GM12878 (cell line): Measurements from ENCODE around the gene ANKS1A. TPM values are rescaled to one million over a fixed set of nuclear protein-coding genes. Genes with fewer than 3 reads are reported as not detected.

ENCODE experiments used
- ATAC-seq: fragments of 200-7000 bp; cut with Tn5 transposase; 3 replicates; pipeline ENCODE4 v1.9.1; 2020; ENCODE audit warnings: mild to moderate bottlenecking, moderate library complexity
- BruUV-seq: library from RNA; stranded (reverse); fragments of 400-500 nt; replicated peaks from 2 replicates; lab custom pipeline; 2021; lab: Mats Ljungman, UMichigan
- CTCF ChIA-PET: fragments of 300-600 bp; sonication (Branson Sonifier 250); formaldehyde crosslinking; extraction: SDS; loops from one replicate; lab custom pipeline; 2021; ENCODE audit warnings: inconsistent platforms; lab: Yijun Ruan, JAX
- POLR2A ChIA-PET: fragments of 350-600 bp; formaldehyde crosslinking; extraction: SDS; loops from one replicate; lab custom pipeline; 2021; ENCODE audit warnings: inconsistent platforms; lab: Charles Lee
- RAD21 ChIA-PET: fragments of 300-600 bp; sonication (Branson Sonifier 250); formaldehyde crosslinking; loops from one replicate; lab custom pipeline; 2023; ENCODE audit warnings: antibody characterized with exemption; ENCODE audit not compliant: unreplicated experiment; lab: Charles Lee
- SMC1A ChIA-PET: fragments of 300-600 bp; sonication (Branson Sonifier 250); formaldehyde crosslinking; loops from one replicate; lab custom pipeline; 2023; ENCODE audit not compliant: unreplicated experiment, uncharacterized antibody; lab: Charles Lee
- DNase-seq: peaks from one replicate; pipeline ENCODE4 v3.0.0-alpha.2; 2011; ENCODE audit warnings: low read depth, low spot score
- FAIRE-seq: peaks from 3 replicates; lab custom pipeline; 2011; peaks lifted over from hg19 to GRCh38; lab: Jason Lieb, UNC
- H2AFZ ChIP-seq: 2 replicates; pipeline ENCODE4 v1.6.0; 2011; ENCODE audit warnings: low read depth, low read length, control low read depth; ENCODE audit not compliant: control insufficient read depth
- H3K27ac ChIP-seq: 2 replicates; pipeline ENCODE4 v1.5.1; 2011; ENCODE audit warnings: control low read depth; ENCODE audit not compliant: control insufficient read depth, insufficient read depth
- H3K27me3 ChIP-seq, 2 experiments: replicated peaks in 1 of 2; 2 replicates each; pipeline versions ENCODE4 v1.6.0 to v1.6.1; 2011; ENCODE audit warnings: low read length in 1 of 2; ENCODE audit not compliant: control insufficient read depth in 2 of 2, insufficient read depth in 2 of 2
- H3K36me3 ChIP-seq, 2 experiments: 2 replicates each; pipeline ENCODE4 v1.5.1; 2011; ENCODE audit warnings: low read length in 1 of 2; ENCODE audit not compliant: control insufficient read depth in 2 of 2, insufficient read depth in 2 of 2
- H3K4me1 ChIP-seq: 2 replicates; pipeline ENCODE4 v1.6.1; 2011; ENCODE audit warnings: mild to moderate bottlenecking, low read length, moderate library complexity, mixed read lengths; ENCODE audit not compliant: control insufficient read depth, insufficient read depth
- H3K4me2 ChIP-seq: 2 replicates; pipeline ENCODE4 v1.6.0; 2011; ENCODE audit warnings: control low read depth; ENCODE audit not compliant: control insufficient read depth, insufficient read depth
- H3K4me3 ChIP-seq: fragments of 200-600 bp; sonication (generic); 2 replicates; pipeline ENCODE4 v1.5.1; 2016
- H3K79me2 ChIP-seq: 2 replicates; pipeline ENCODE4 v1.6.0; 2011; ENCODE audit warnings: low read length; ENCODE audit not compliant: control insufficient read depth, insufficient read depth
- H3K9ac ChIP-seq: 2 replicates; pipeline ENCODE4 v1.8.0; 2011; ENCODE audit warnings: low read length, control low read depth, mixed read lengths; ENCODE audit not compliant: control insufficient read depth, insufficient read depth
- H3K9me3 ChIP-seq: replicated peaks from 3 replicates; pipeline ENCODE4 v1.5.1; 2011; ENCODE audit warnings: mild to moderate bottlenecking, low read length; ENCODE audit not compliant: control insufficient read depth, insufficient read depth
- H4K20me1 ChIP-seq: 2 replicates; pipeline ENCODE4 v1.6.0; 2011; ENCODE audit not compliant: control insufficient read depth, insufficient read depth
- CEBPB ChIP-seq, 2 experiments: fragments of 150-350 bp in 1 of 2; IDR thresholded peaks; 2 replicates each; pipeline ENCODE4 v1.6.1; 2012 to 2014; ENCODE audit warnings: low read depth in 2 of 2, low read length in 2 of 2, borderline replicate concordance in 1 of 2, inconsistent platforms in 1 of 2
- FOXM1 ChIP-seq: IDR thresholded peaks from 2 replicates; pipeline ENCODE4 v1.6.1; 2012; ENCODE audit warnings: low read depth, mild to moderate bottlenecking, inconsistent platforms, low read length, moderate library complexity
- NR2F1 ChIP-seq: fragments of 450-650 bp; conservative IDR thresholded peaks from 2 replicates; pipeline ENCODE4 v1.6.1; 2017; ENCODE audit warnings: mild to moderate bottlenecking
- RUNX3 ChIP-seq: IDR thresholded peaks from 2 replicates; pipeline ENCODE4 v1.6.1; 2012; ENCODE audit warnings: low read length, inconsistent platforms
- TCF7 ChIP-seq: IDR thresholded peaks from 2 replicates; pipeline ENCODE4 v1.6.1; 2014; ENCODE audit warnings: antibody characterized with exemption, borderline replicate concordance
- WGBS: methylation state at CpG from one replicate; pipeline ENCODE4 v1.1.6; 2016; ENCODE audit warnings: low lambda C conversion rate; ENCODE audit not compliant: insufficient replicate concordance, insufficient coverage; ENCODE audit errors: missing lambda C conversion rate; 5-methylcytosine and 5-hydroxymethylcytosine counted together
- in situ Hi-C: fragments of 300-500 bp; cut with MboI; formaldehyde crosslinking; loops from 9 replicates; pipeline ENCODE4 v1.14.3; 2018; ENCODE audit warnings: mixed read lengths
- intact Hi-C: fragments of 100-400 bp; cut with micrococcal nuclease; formaldehyde crosslinking; loops from one replicate; pipeline ENCODE4 v1.14.2; 2022; ENCODE audit not compliant: unreplicated experiment
- polyA plus RNA-seq, 11 experiments: library from polyadenylated mRNA; depleted of rRNA in 4 of 11; unstranded in 6 of 11; stranded (reverse) in 5 of 11; fragments of >200 nt; fragmentation: Nextera tagmentation in 4 of 11; fragmentation: Illumina TruSeq in 1 of 11; extraction: Ambion mirVana in 4 of 11; extraction: Trizol in 1 of 11; gene quantifications; 1 replicate in 1 of 11; 2 replicates in 10 of 11; pipeline versions ENCODE4 v1.2.1 to v1.2.3, GENCODE V29; 2011 to 2016; ENCODE audit warnings: inconsistent platforms in 2 of 11, missing spikeins in 2 of 11, low read depth in 1 of 11
- total RNA-seq, 4 experiments: library from RNA; depleted of rRNA in 3 of 4; stranded (reverse); fragments of >200 nt in 3 of 4; fragmentation: Illumina TruSeq in 1 of 4; extraction: Trizol in 1 of 4; gene quantifications; 2 replicates each; pipeline versions ENCODE4 v1.2.1 to v1.2.3, GENCODE V29; 2013 to 2021
- TF ChIP-seq, protein P1 (sequence below): fragments of 150-350 bp; IDR thresholded peaks from 2 replicates; pipeline ENCODE4 v1.6.1; 2016; ENCODE audit warnings: low read depth, low read length
- TF ChIP-seq, protein P2 (sequence below): fragments of 450-650 bp; IDR thresholded peaks from 2 replicates; pipeline ENCODE4 v1.6.1; 2016; ENCODE audit warnings: mild to moderate bottlenecking, moderate library complexity, borderline replicate concordance
- TF ChIP-seq, protein P3 (sequence below): fragments of 450-650 bp; IDR thresholded peaks from 2 replicates; pipeline ENCODE4 v1.6.1; 2017; ENCODE audit warnings: mild to moderate bottlenecking, moderate library complexity

The ANKS1A gene
- total and polyA plus RNA-seq, 10 of the 15 experiments (the other 5 are each of a cell fraction or from before 2014, with no cell fraction given): 0.60 to 7.0 (median 3.0) TPM

DNA sequence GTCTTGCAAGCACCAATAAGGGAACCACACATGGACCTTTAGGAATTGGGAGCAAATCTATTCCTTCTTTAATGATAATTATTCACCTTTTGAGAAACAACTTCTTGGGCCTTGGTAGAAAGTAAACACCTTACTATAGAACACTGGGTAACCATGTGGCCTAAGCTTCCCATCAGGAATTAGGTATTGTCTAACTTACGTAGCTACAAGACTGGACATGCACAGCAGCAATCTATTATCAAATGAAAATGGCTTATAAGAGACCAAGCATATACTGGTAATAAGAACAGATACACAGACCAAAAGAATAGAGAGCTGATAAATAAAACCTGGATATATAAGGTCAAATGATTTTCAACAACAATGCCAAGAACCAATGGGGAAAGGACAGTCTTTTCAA is 235.3 kb downstream of the ANKS1A start:
- in situ Hi-C loops (no loop called here), intact Hi-C loops (no loop called here)
- no peaks in the 10 kb centered on the region for H3K4me1 ChIP-seq
- no peaks in the 10 kb centered on the region for H4K20me1 ChIP-seq
- ATAC-seq (no peak), DNase-seq (no peak), FAIRE-seq (no peak)
- RAD21 ChIA-PET: no interaction called here
- BruUV-seq: no TSS peak
- H3K4me3 ChIP-seq: no peak overlapping the region
- H3K27ac ChIP-seq: no peak overlapping the region
- 62% methylated on average over 1 of the region's 1 CpG for WGBS
- CTCF ChIA-PET: interaction anchor here (1.1 to 1.6 kb wide), 2 partner anchors 15 to 116 kb away, joined by 3 to 6 read pairs; no protein-coding TSS in a partner anchor
- H3K9me3 ChIP-seq: no peaks in the 10 kb centered on the region
- H3K36me3 ChIP-seq: no peaks in the 10 kb centered on the region
- H3K79me2 ChIP-seq: no peaks in the 10 kb centered on the region
- no peak overlapping the region for H2AFZ ChIP-seq
- POLR2A ChIA-PET: no interaction called here
- no peak overlapping the region for H3K4me2 ChIP-seq
- no peaks in the 10 kb centered on the region for H3K27me3 ChIP-seq
- no peak overlapping the region for H3K9ac ChIP-seq
- SMC1A ChIA-PET: interaction anchor here (0.6 to 2.1 kb wide), 2 partner anchors 15 to 176 kb away, joined by 3 to 7 read pairs; no protein-coding TSS in a partner anchor
- TF ChIP-seq, protein P1, sequence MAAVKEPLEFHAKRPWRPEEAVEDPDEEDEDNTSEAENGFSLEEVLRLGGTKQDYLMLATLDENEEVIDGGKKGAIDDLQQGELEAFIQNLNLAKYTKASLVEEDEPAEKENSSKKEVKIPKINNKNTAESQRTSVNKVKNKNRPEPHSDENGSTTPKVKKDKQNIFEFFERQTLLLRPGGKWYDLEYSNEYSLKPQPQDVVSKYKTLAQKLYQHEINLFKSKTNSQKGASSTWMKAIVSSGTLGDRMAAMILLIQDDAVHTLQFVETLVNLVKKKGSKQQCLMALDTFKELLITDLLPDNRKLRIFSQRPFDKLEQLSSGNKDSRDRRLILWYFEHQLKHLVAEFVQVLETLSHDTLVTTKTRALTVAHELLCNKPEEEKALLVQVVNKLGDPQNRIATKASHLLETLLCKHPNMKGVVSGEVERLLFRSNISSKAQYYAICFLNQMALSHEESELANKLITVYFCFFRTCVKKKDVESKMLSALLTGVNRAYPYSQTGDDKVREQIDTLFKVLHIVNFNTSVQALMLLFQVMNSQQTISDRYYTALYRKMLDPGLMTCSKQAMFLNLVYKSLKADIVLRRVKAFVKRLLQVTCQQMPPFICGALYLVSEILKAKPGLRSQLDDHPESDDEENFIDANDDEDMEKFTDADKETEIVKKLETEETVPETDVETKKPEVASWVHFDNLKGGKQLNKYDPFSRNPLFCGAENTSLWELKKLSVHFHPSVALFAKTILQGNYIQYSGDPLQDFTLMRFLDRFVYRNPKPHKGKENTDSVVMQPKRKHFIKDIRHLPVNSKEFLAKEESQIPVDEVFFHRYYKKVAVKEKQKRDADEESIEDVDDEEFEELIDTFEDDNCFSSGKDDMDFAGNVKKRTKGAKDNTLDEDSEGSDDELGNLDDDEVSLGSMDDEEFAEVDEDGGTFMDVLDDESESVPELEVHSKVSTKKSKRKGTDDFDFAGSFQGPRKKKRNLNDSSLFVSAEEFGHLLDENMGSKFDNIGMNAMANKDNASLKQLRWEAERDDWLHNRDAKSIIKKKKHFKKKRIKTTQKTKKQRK: no peak
- TF ChIP-seq, protein P2, sequence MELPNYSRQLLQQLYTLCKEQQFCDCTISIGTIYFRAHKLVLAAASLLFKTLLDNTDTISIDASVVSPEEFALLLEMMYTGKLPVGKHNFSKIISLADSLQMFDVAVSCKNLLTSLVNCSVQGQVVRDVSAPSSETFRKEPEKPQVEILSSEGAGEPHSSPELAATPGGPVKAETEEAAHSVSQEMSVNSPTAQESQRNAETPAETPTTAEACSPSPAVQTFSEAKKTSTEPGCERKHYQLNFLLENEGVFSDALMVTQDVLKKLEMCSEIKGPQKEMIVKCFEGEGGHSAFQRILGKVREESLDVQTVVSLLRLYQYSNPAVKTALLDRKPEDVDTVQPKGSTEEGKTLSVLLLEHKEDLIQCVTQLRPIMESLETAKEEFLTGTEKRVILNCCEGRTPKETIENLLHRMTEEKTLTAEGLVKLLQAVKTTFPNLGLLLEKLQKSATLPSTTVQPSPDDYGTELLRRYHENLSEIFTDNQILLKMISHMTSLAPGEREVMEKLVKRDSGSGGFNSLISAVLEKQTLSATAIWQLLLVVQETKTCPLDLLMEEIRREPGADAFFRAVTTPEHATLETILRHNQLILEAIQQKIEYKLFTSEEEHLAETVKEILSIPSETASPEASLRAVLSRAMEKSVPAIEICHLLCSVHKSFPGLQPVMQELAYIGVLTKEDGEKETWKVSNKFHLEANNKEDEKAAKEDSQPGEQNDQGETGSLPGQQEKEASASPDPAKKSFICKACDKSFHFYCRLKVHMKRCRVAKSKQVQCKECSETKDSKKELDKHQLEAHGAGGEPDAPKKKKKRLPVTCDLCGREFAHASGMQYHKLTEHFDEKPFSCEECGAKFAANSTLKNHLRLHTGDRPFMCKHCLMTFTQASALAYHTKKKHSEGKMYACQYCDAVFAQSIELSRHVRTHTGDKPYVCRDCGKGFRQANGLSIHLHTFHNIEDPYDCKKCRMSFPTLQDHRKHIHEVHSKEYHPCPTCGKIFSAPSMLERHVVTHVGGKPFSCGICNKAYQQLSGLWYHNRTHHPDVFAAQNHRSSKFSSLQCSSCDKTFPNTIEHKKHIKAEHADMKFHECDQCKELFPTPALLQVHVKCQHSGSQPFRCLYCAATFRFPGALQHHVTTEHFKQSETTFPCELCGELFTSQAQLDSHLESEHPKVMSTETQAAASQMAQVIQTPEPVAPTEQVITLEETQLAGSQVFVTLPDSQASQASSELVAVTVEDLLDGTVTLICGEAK: no peak
- TF ChIP-seq CEBPB (IDR thresholded peaks at IDR 0.05; ENCODE audit: borderline replicate concordance in 1 of 2, low read depth in 2 of 2, low read length in 2 of 2): no peak
- TF ChIP-seq, protein P3, sequence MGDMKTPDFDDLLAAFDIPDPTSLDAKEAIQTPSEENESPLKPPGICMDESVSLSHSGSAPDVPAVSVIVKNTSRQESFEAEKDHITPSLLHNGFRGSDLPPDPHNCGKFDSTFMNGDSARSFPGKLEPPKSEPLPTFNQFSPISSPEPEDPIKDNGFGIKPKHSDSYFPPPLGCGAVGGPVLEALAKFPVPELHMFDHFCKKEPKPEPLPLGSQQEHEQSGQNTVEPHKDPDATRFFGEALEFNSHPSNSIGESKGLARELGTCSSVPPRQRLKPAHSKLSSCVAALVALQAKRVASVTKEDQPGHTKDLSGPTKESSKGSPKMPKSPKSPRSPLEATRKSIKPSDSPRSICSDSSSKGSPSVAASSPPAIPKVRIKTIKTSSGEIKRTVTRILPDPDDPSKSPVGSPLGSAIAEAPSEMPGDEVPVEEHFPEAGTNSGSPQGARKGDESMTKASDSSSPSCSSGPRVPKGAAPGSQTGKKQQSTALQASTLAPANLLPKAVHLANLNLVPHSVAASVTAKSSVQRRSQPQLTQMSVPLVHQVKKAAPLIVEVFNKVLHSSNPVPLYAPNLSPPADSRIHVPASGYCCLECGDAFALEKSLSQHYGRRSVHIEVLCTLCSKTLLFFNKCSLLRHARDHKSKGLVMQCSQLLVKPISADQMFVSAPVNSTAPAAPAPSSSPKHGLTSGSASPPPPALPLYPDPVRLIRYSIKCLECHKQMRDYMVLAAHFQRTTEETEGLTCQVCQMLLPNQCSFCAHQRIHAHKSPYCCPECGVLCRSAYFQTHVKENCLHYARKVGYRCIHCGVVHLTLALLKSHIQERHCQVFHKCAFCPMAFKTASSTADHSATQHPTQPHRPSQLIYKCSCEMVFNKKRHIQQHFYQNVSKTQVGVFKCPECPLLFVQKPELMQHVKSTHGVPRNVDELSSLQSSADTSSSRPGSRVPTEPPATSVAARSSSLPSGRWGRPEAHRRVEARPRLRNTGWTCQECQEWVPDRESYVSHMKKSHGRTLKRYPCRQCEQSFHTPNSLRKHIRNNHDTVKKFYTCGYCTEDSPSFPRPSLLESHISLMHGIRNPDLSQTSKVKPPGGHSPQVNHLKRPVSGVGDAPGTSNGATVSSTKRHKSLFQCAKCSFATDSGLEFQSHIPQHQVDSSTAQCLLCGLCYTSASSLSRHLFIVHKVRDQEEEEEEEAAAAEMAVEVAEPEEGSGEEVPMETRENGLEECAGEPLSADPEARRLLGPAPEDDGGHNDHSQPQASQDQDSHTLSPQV: no peak
- TF ChIP-seq RUNX3: no peak
- no peak for TF ChIP-seq FOXM1
- TF ChIP-seq NR2F1: no peak
- no peak for TF ChIP-seq TCF7
